Right atrium auricular region (tissue), 2 donors: ENCODE data around the gene CD36. TPM values are rescaled to one million over a fixed set of nuclear protein-coding genes. Genes with fewer than 3 reads are reported as not detected.
A peak's percentile ranks its signal among the peaks of the same experiment; 100 is the strongest.

ENCODE experiments used
- DNase-seq: peaks from one replicate; pipeline ENCODE4 v3.0.0-alpha.2; 2019; ENCODE audit warnings: low spot score
- H3K27ac ChIP-seq, 2 donors: fragments of 200-600 bp; sonication (generic); 1 replicate in 1 of 2; 2 replicates in 1 of 2; pipeline ENCODE4 v1.5.1; 2016 to 2019
- H3K27me3 ChIP-seq, 2 donors: fragments of 200-600 bp; sonication (generic); one replicate each; pipeline versions ENCODE4 v1.5.1 to v1.6.0; 2017 to 2019
- H3K36me3 ChIP-seq: fragments of 200-600 bp; sonication (generic); one replicate; pipeline ENCODE4 v1.5.1; 2016
- H3K4me1 ChIP-seq, 2 donors: fragments of 200-600 bp; sonication (generic); one replicate each; pipeline versions ENCODE4 v1.5.1 to v1.6.0; 2017 to 2019
- H3K4me3 ChIP-seq, 2 donors: fragments of 200-600 bp; sonication (generic); 1 replicate in 1 of 2; 2 replicates in 1 of 2; pipeline ENCODE4 v1.5.1; 2017 to 2019; ENCODE audit warnings: mild to moderate bottlenecking in 1 of 2, moderate library complexity in 1 of 2
- H3K9me3 ChIP-seq, 2 donors: fragments of 200-600 bp; sonication (generic); one replicate each; pipeline ENCODE4 v1.5.1; 2019
- CTCF ChIP-seq, 2 donors: fragments of 200-600 bp; sonication (generic); IDR thresholded peaks; one replicate each; pipeline ENCODE4 v1.5.1; 2019; ENCODE audit warnings: antibody characterized with exemption in 2 of 2
- total RNA-seq, 2 donors: library from RNA; depleted of rRNA; stranded (reverse); fragments of >200 nt; gene quantifications; one replicate each; pipeline ENCODE4 v1.1.0, GENCODE V29; 2016

Gene CD36
- total RNA-seq, 2 donors from 2014 or later = 421 to 1,029 TPM

- Histone ChIP-seq H3K27ac (peak overlapping the region; percentile 32 to 68), H3K9me3 (no peaks in the 10 kb centered on the region), H3K36me3 (no peaks in the 10 kb centered on the region), H3K4me1 (peaks cover 0 to 30% of the 10 kb centered on the region in 2 donors), H3K27me3 (no peaks in the 10 kb centered on the region), H3K4me3 (no peak overlapping the region)
- TF ChIP-seq CTCF (IDR thresholded peaks at IDR 0.05) = no peak
- DNase-seq = no peak
Observed at GRCh38 chr7:80597875-80598274, 40.6 kb upstream of the CD36 start.

- H3K4me1 ChIP-seq = peaks cover 0 to 30% of the 10 kb centered on the region in 2 donors
- H3K27me3 ChIP-seq = no peaks in the 10 kb centered on the region
- H3K9me3 ChIP-seq = no peaks in the 10 kb centered on the region
- DNase-seq = no peak
- H3K4me3 ChIP-seq = no peak overlapping the region
- H3K36me3 ChIP-seq = no peaks in the 10 kb centered on the region
- peak overlapping the region in 1 of 2 donors; percentile 87 for H3K27ac ChIP-seq
- TF ChIP-seq CTCF (IDR thresholded peaks at IDR 0.05) = no peak
Observed at GRCh38 chr7:80600046-80600445, 38.4 kb upstream of the CD36 start.

- peaks cover 0 to 27% of the 10 kb centered on the region in 2 donors for H3K4me1 ChIP-seq
- no peaks in the 10 kb centered on the region for H3K27me3 ChIP-seq
- no peaks in the 10 kb centered on the region for H3K36me3 ChIP-seq
- no peak for DNase-seq
- peak overlapping the region; percentile 63 to 87 for H3K27ac ChIP-seq
- no peaks in the 10 kb centered on the region for H3K9me3 ChIP-seq
- no peak for TF ChIP-seq CTCF (IDR thresholded peaks at IDR 0.05)
- peak overlapping the region; percentile 45 to 49 for H3K4me3 ChIP-seq
Observed at GRCh38 chr7:80601999-80602398, 36.4 kb upstream of the CD36 start.

- Histone ChIP-seq H3K4me1 (peaks cover 0 to 26% of the 10 kb centered on the region in 2 donors), H3K9me3 (no peaks in the 10 kb centered on the region), H3K4me3 (peak overlapping the region; percentile 45 to 49), H3K27me3 (no peaks in the 10 kb centered on the region), H3K36me3 (no peaks in the 10 kb centered on the region), H3K27ac (peak overlapping the region; percentile 63 to 87)
- TF ChIP-seq CTCF (IDR thresholded peaks at IDR 0.05) = no peak
- no peak for DNase-seq
Observed at GRCh38 chr7:80603940-80604339, 34.5 kb upstream of the CD36 start.

- peak overlapping the region; percentile 45 to 49 for H3K4me3 ChIP-seq
- no peak for TF ChIP-seq CTCF (IDR thresholded peaks at IDR 0.05)
- DNase-seq = no peak
- peaks cover 0 to 26% of the 10 kb centered on the region in 2 donors for H3K4me1 ChIP-seq
- peak overlapping the region; percentile 63 to 87 for H3K27ac ChIP-seq
- no peaks in the 10 kb centered on the region for H3K27me3 ChIP-seq
- no peaks in the 10 kb centered on the region for H3K36me3 ChIP-seq
- no peaks in the 10 kb centered on the region for H3K9me3 ChIP-seq
Observed at GRCh38 chr7:80604436-80604835, 34.0 kb upstream of the CD36 start.

- Histone ChIP-seq H3K36me3 (no peaks in the 10 kb centered on the region), H3K27ac (peak overlapping the region; percentile 11 to 87), H3K4me1 (peaks cover 0 to 36% of the 10 kb centered on the region in 2 donors), H3K4me3 (no peak overlapping the region), H3K9me3 (no peaks in the 10 kb centered on the region), H3K27me3 (no peaks in the 10 kb centered on the region)
- TF ChIP-seq CTCF (IDR thresholded peaks at IDR 0.05) = no peak
- no peak for DNase-seq
Observed at GRCh38 chr7:80607136-80607535, 31.3 kb upstream of the CD36 start.
